Measurements from ENCODE around the gene ERC2.

GRCh38 chr3:55549177-55549576 is 919.1 kb downstream of the ERC2 start:
- TF ChIP-seq CTCF (IDR thresholded peaks at IDR 0.05) = peak in 2 of 6 experiments; percentile 9 to 18
- no peak for TF ChIP-seq POLR2A (IDR thresholded peaks at IDR 0.05)
